Activated naive CD8-positive, alpha-beta T cell treated with anti-CD3 and anti-CD28 coated beads, Interleukin-2, amount 10 ng/mL, durations not matched to agents 7 days and 5 days (primary cell): ENCODE data around the gene ADCK1. TPM values are rescaled to one million over a fixed set of nuclear protein-coding genes. Genes with fewer than 3 reads are reported as not detected.

Experiments
- ATAC-seq: fragments of 150-1000 bp; cut with Tn5 transposase; one replicate; pipeline ENCODE4 v1.10.0; 2021; ENCODE audit warnings: low read depth, moderate library complexity
- POLR2A ChIA-PET: fragments of 350-600 bp; sonication (Branson Sonifier 250); formaldehyde crosslinking; loops from one replicate; lab custom pipeline; 2021; ENCODE audit warnings: antibody characterized with exemption; lab: Charles Lee
- DNase-seq: peaks from one replicate; pipeline ENCODE4 v3.0.0; 2021
- H3K27ac Mint-ChIP-seq: one replicate; pipeline ENCODE4 v1.8.0; 2022; ENCODE audit warnings: mild to moderate bottlenecking, mixed read lengths
- H3K27me3 Mint-ChIP-seq: one replicate; pipeline ENCODE4 v1.8.0; 2022; ENCODE audit warnings: mild to moderate bottlenecking, moderate library complexity, mixed read lengths
- H3K36me3 Mint-ChIP-seq: one replicate; pipeline ENCODE4 v1.8.0; 2021; ENCODE audit warnings: mild to moderate bottlenecking, mixed read lengths
- H3K4me1 Mint-ChIP-seq: one replicate; pipeline ENCODE4 v1.8.0; 2021; ENCODE audit warnings: mixed read lengths
- H3K4me3 Mint-ChIP-seq: one replicate; pipeline ENCODE4 v1.8.0; 2022; ENCODE audit warnings: mild to moderate bottlenecking, moderate library complexity, mixed read lengths
- H3K9me3 Mint-ChIP-seq: one replicate; pipeline ENCODE4 v1.8.0; 2021; ENCODE audit warnings: mixed read lengths
- total RNA-seq, 2 experiments: library from RNA; stranded (reverse); gene quantifications; one replicate each; pipeline ENCODE4 v1.2.3, GENCODE V29; 2021

Gene ADCK1
- total RNA-seq, 2 experiments from 2014 or later: 3.8 TPM

GRCh38 chr14:77861201-77861600 is 61.3 kb downstream of the ADCK1 start:
- H3K9me3 Mint-ChIP-seq: no peaks in the 10 kb centered on the region
- no peaks in the 10 kb centered on the region for H3K36me3 Mint-ChIP-seq
- H3K27ac Mint-ChIP-seq: no peak overlapping the region
- no peaks in the 10 kb centered on the region for H3K4me1 Mint-ChIP-seq
- no peak for ATAC-seq
- H3K27me3 Mint-ChIP-seq: no peaks in the 10 kb centered on the region
- POLR2A ChIA-PET: no interaction called here
- DNase-seq: no peak
- no peak overlapping the region for H3K4me3 Mint-ChIP-seq

DNA sequence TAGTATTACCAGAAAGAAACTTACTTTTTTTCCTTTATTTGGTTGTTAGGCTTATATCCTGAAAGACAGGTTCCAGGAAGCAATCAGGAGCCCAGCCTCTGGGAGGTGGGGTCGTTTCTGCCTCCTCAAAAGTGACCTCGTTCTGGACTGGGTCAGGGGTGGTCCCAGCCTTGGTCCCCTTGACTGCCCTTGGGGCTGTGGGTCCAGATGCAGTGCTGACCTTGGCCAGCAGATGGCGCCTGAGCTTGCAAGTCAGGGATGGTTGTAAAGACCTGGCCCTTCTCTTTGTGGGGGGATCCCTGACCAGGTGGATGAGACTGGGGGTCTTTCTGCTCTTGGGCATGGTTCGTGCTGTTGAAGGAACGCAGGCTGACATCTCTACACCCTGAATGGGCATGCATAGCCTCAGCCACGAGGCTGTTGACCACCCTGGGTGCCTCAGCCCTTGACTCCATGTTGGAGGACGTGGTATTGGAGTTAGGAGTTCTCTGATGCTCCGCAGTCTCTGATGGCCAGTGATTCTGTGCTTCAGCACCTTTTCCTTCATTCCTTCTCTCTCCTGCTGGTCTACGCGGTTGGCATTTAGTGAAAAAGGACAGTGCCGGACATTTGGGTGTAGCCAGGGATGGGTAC is 62.4 kb downstream of the ADCK1 start:
- Mint-ChIP-seq H3K36me3 (no peaks in the 10 kb centered on the region), H3K4me1 (no peaks in the 10 kb centered on the region), H3K4me3 (no peak overlapping the region), H3K27me3 (no peaks in the 10 kb centered on the region), H3K27ac (no peak overlapping the region), H3K9me3 (no peaks in the 10 kb centered on the region)
- DNase-seq (peak; percentile 85), ATAC-seq (peak; percentile 74)
- POLR2A ChIA-PET: no interaction called here

- Mint-ChIP-seq H3K27me3 (no peaks in the 10 kb centered on the region), H3K36me3 (no peaks in the 10 kb centered on the region), H3K9me3 (no peaks in the 10 kb centered on the region), H3K4me3 (no peak overlapping the region), H3K4me1 (peaks cover 2% of the 10 kb centered on the region), H3K27ac (no peak overlapping the region)
- ATAC-seq: no peak
- POLR2A ChIA-PET: no interaction called here
- no peak for DNase-seq
Observed at GRCh38 chr14:77864085-77864484, 64.2 kb downstream of the ADCK1 start.

GRCh38 chr14:77864580-77864979 is 64.7 kb downstream of the ADCK1 start:
- Mint-ChIP-seq H3K27me3 (no peaks in the 10 kb centered on the region), H3K4me3 (no peak overlapping the region), H3K36me3 (no peaks in the 10 kb centered on the region), H3K9me3 (no peaks in the 10 kb centered on the region), H3K27ac (no peak overlapping the region), H3K4me1 (peaks cover 2% of the 10 kb centered on the region)
- DNase-seq (no peak), ATAC-seq (no peak)
- POLR2A ChIA-PET: no interaction called here

DNA sequence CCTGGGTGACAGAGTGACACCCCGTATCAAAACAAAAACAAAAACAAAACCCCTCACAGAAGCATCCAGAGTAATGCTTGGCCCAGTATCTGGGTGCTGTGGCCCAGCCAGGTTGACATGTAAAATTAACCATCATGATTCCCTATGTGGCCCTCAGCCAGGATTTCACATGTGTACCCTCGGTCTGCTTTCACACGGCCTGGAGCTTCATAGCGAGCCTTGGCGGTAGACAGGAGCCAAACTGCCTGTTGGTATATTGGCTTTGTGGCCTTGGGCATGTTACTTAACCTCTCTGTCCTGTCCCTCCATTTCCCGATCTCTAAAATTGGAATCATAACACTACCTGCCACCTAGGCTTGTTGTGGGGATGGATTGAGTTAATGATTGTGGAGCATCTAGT is 65.5 kb downstream of the ADCK1 start:
- no peak overlapping the region for H3K4me3 Mint-ChIP-seq
- H3K9me3 Mint-ChIP-seq: no peaks in the 10 kb centered on the region
- no peaks in the 10 kb centered on the region for H3K27me3 Mint-ChIP-seq
- ATAC-seq (no peak), DNase-seq (no peak)
- no peaks in the 10 kb centered on the region for H3K36me3 Mint-ChIP-seq
- POLR2A ChIA-PET: no interaction called here
- H3K4me1 Mint-ChIP-seq: peaks cover 2% of the 10 kb centered on the region
- H3K27ac Mint-ChIP-seq: no peak overlapping the region

DNA sequence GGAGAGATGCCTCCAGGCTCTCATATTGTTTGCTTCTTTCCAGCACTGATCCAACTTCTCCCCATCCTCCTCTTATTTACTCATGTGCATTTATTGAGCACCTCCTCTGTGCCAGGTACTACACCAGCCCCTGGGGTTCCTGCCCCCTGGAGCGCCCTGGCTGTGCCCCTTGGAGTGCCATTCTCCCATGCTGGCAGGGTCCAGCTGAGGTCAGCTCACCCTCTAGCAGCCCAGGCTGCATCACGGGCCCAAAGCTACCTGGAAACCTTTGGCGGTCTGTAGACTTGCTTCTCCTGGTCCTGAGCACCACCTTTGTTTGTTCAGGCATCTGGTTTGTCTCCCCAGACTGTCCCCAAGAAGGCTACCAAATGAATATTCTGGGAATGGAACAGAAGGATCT is 67.0 kb downstream of the ADCK1 start:
- no peak for DNase-seq
- ATAC-seq: no peak
- Mint-ChIP-seq H3K36me3 (no peaks in the 10 kb centered on the region), H3K4me3 (no peak overlapping the region), H3K9me3 (no peaks in the 10 kb centered on the region), H3K4me1 (peaks cover 2% of the 10 kb centered on the region), H3K27me3 (no peaks in the 10 kb centered on the region), H3K27ac (no peak overlapping the region)
- POLR2A ChIA-PET: no interaction called here

- no peak overlapping the region for H3K4me3 Mint-ChIP-seq
- POLR2A ChIA-PET: no interaction called here
- ATAC-seq (no peak), DNase-seq (no peak)
- no peaks in the 10 kb centered on the region for H3K36me3 Mint-ChIP-seq
- H3K9me3 Mint-ChIP-seq: no peaks in the 10 kb centered on the region
- H3K27ac Mint-ChIP-seq: no peak overlapping the region
- no peaks in the 10 kb centered on the region for H3K27me3 Mint-ChIP-seq
- peaks cover 2% of the 10 kb centered on the region for H3K4me1 Mint-ChIP-seq
Observed at GRCh38 chr14:77867476-77867875, 67.6 kb downstream of the ADCK1 start.

GRCh38 chr14:77868552-77869285 is 68.8 kb downstream of the ADCK1 start:
- peaks cover 2% of the 10 kb centered on the region for H3K4me1 Mint-ChIP-seq
- H3K4me3 Mint-ChIP-seq: no peak overlapping the region
- peaks cover 2% of the 10 kb centered on the region for H3K9me3 Mint-ChIP-seq
- ATAC-seq (no peak), DNase-seq (no peak)
- H3K27ac Mint-ChIP-seq: no peak overlapping the region
- POLR2A ChIA-PET: no interaction called here
- no peaks in the 10 kb centered on the region for H3K36me3 Mint-ChIP-seq
- no peaks in the 10 kb centered on the region for H3K27me3 Mint-ChIP-seq

- Mint-ChIP-seq H3K27me3 (no peaks in the 10 kb centered on the region), H3K9me3 (peaks cover 5% of the 10 kb centered on the region), H3K36me3 (peaks cover 4% of the 10 kb centered on the region), H3K4me3 (no peak overlapping the region), H3K27ac (no peak overlapping the region), H3K4me1 (peaks cover 2% of the 10 kb centered on the region)
- DNase-seq: no peak
- POLR2A ChIA-PET: no interaction called here
- no peak for ATAC-seq
Observed at GRCh38 chr14:77869340-77869739, 69.4 kb downstream of the ADCK1 start.

DNA sequence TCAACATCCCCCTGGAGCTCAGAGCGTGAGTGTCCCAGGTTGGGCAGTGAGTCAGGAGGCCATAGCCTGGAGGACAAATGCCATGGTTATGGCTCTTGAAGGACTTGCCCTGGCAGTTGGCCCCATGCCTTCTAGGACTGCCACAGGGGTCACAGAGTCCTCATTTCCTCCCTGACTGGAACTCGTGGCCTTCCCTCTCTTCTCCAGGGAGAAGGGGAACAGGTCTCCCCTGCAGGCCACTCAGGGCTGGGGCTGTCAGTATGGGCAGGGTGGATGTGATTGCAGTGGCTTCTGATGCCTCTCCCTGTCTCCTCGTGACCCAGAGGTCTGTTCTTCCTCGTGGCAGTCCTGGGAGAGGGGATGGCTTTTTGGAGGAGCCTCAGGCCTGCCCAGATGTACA is 70.7 kb downstream of the ADCK1 start:
- Mint-ChIP-seq H3K27me3 (no peaks in the 10 kb centered on the region), H3K4me1 (peaks cover 2% of the 10 kb centered on the region), H3K36me3 (peaks cover 7% of the 10 kb centered on the region), H3K9me3 (peaks cover 14% of the 10 kb centered on the region), H3K4me3 (no peak overlapping the region), H3K27ac (no peak overlapping the region)
- POLR2A ChIA-PET: no interaction called here
- ATAC-seq (no peak), DNase-seq (no peak)

- H3K27me3 Mint-ChIP-seq: no peaks in the 10 kb centered on the region
- DNase-seq: no peak
- H3K4me1 Mint-ChIP-seq: peaks cover 2% of the 10 kb centered on the region
Observed at GRCh38 chr14:77872152-77872551, 72.2 kb downstream of the ADCK1 start.

DNA sequence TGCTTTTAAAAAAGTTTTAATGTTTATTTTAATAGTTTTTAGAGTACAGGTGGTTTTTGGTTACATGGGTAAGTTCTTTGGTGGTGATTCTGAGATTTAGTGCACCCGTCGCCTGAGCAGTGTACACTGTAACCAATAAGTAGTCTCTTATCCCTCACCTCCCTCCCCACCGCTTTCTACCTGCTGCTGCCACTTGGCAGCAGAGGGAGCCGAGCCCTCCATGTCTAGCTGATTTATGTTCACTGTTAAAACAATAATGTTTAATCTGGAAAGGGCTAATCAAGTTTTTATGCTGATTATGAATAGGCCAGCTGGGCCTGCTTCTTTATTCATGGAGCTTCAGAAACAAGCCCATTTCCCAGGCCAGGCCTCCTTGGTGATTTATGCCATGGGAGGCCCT is 73.1 kb downstream of the ADCK1 start:
- Mint-ChIP-seq H3K9me3 (peaks cover 16% of the 10 kb centered on the region), H3K27me3 (no peaks in the 10 kb centered on the region), H3K27ac (no peak overlapping the region), H3K4me1 (peaks cover 2% of the 10 kb centered on the region), H3K36me3 (peaks cover 9% of the 10 kb centered on the region), H3K4me3 (no peak overlapping the region)
- POLR2A ChIA-PET: no interaction called here
- DNase-seq (no peak), ATAC-seq (no peak)

More at GRCh38 chr14:77872152-77872551, 72.2 kb downstream of the ADCK1 start:
- peaks cover 16% of the 10 kb centered on the region for H3K9me3 Mint-ChIP-seq
- no peak overlapping the region for H3K4me3 Mint-ChIP-seq
- no peak overlapping the region for H3K27ac Mint-ChIP-seq
- POLR2A ChIA-PET: no interaction called here
- no peak for ATAC-seq
- H3K36me3 Mint-ChIP-seq: peaks cover 9% of the 10 kb centered on the region

- Mint-ChIP-seq H3K9me3 (peaks cover 14% of the 10 kb centered on the region), H3K27ac (no peak overlapping the region), H3K4me3 (no peak overlapping the region), H3K4me1 (no peaks in the 10 kb centered on the region), H3K36me3 (peaks cover 9% of the 10 kb centered on the region), H3K27me3 (no peaks in the 10 kb centered on the region)
- DNase-seq: no peak
- ATAC-seq: no peak
- POLR2A ChIA-PET: no interaction called here
Observed at GRCh38 chr14:77878783-77879182, 78.9 kb downstream of the ADCK1 start.

DNA sequence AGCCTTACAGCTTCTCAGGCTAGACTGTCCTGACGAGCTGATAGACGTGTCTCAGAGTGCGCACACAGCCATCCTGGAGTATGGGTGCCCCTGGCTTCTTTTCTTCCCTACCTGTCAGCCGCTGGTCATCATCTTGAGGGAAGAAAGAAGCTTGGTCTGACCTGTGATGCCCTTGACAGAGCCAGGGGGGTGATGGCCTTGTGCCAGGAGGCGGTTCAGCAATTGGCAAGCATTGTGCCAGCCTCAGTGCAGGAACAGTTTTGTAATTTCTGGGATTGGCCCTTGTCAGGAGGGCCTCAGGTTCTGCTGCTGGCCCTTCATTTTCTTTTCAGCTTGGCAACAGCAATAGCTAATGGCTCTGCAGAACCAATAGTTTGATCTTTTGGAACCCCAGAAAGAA is 80.1 kb downstream of the ADCK1 start:
- no peak overlapping the region for H3K27ac Mint-ChIP-seq
- H3K4me3 Mint-ChIP-seq: no peak overlapping the region
- H3K4me1 Mint-ChIP-seq: no peaks in the 10 kb centered on the region
- ATAC-seq: no peak
- H3K9me3 Mint-ChIP-seq: peaks cover 5% of the 10 kb centered on the region
- H3K27me3 Mint-ChIP-seq: no peaks in the 10 kb centered on the region
- no peak for DNase-seq
- POLR2A ChIA-PET: interaction anchor here (0.6 kb wide), 1 partner anchor 1817 kb away, joined by 3 read pairs; no protein-coding TSS in a partner anchor
- peaks cover 2% of the 10 kb centered on the region for H3K36me3 Mint-ChIP-seq
